Measurements from ENCODE around the gene IL5. TPM values are rescaled to one million over a fixed set of nuclear protein-coding genes. Genes with fewer than 3 reads are reported as not detected.

IL5 gene
- total and polyA plus RNA-seq, 2 of the 13 experiments (the other 11 are each of a cell fraction or from before 2014, with no cell fraction given): not detected

- TF ChIP-seq, protein P1, sequence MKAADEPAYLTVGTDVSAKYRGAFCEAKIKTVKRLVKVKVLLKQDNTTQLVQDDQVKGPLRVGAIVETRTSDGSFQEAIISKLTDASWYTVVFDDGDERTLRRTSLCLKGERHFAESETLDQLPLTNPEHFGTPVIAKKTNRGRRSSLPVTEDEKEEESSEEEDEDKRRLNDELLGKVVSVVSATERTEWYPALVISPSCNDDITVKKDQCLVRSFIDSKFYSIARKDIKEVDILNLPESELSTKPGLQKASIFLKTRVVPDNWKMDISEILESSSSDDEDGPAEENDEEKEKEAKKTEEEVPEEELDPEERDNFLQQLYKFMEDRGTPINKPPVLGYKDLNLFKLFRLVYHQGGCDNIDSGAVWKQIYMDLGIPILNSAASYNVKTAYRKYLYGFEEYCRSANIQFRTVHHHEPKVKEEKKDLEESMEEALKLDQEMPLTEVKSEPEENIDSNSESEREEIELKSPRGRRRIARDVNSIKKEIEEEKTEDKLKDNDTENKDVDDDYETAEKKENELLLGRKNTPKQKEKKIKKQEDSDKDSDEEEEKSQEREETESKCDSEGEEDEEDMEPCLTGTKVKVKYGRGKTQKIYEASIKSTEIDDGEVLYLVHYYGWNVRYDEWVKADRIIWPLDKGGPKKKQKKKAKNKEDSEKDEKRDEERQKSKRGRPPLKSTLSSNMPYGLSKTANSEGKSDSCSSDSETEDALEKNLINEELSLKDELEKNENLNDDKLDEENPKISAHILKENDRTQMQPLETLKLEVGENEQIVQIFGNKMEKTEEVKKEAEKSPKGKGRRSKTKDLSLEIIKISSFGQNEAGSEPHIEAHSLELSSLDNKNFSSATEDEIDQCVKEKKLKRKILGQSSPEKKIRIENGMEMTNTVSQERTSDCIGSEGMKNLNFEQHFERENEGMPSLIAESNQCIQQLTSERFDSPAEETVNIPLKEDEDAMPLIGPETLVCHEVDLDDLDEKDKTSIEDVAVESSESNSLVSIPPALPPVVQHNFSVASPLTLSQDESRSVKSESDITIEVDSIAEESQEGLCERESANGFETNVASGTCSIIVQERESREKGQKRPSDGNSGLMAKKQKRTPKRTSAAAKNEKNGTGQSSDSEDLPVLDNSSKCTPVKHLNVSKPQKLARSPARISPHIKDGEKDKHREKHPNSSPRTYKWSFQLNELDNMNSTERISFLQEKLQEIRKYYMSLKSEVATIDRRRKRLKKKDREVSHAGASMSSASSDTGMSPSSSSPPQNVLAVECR (CRISPR knock-in tag; IDR thresholded peaks at IDR 0.05; ENCODE audit: borderline replicate concordance): no peak
- TF ChIP-seq ZNF850 (CRISPR knock-in tag; conservative IDR thresholded peaks at IDR 0.05) (no peak), DBP (CRISPR knock-in tag; IDR thresholded peaks at IDR 0.05; ENCODE audit: not compliant biosample characterization) (no peak), RFX3 (CRISPR knock-in tag; IDR thresholded peaks at IDR 0.05) (no peak)
- TF ChIP-seq, protein P2, sequence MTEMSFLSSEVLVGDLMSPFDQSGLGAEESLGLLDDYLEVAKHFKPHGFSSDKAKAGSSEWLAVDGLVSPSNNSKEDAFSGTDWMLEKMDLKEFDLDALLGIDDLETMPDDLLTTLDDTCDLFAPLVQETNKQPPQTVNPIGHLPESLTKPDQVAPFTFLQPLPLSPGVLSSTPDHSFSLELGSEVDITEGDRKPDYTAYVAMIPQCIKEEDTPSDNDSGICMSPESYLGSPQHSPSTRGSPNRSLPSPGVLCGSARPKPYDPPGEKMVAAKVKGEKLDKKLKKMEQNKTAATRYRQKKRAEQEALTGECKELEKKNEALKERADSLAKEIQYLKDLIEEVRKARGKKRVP (CRISPR knock-in tag; IDR thresholded peaks at IDR 0.05): 0 out of 4 replicates have a peak, but pooled peaks of 1 of the 2 experiments have one; percentile 12
Measured at GRCh38 chr5:132559383-132560060, 16.2 kb upstream of the IL5 start (continued).

Data from HepG2 (cell line).